HepG2 (cell line): ENCODE measurements around the gene ZNF860. TPM values are rescaled to one million over a fixed set of nuclear protein-coding genes. Genes with fewer than 3 reads are reported as not detected.

Experiments
- ATAC-seq: fragments of 200-7000 bp; cut with Tn5 transposase; 3 replicates; pipeline ENCODE4 v1.9.1; 2020; ENCODE audit warnings: mild to moderate bottlenecking, moderate library complexity
- BruUV-seq: library from RNA; stranded (reverse); fragments of 400-500 nt; replicated peaks from 2 replicates; lab custom pipeline; 2021; lab: Mats Ljungman, UMichigan
- CTCF ChIA-PET: fragments of 300-600 bp; formaldehyde crosslinking; extraction: SDS; loops from one replicate; lab custom pipeline; 2021; ENCODE audit warnings: low total read pairs, inconsistent platforms, low intra/inter-chr PET ratio; lab: Yijun Ruan, JAX
- POLR2A ChIA-PET: fragments of 350-600 bp; sonication (Branson Sonifier 250); formaldehyde crosslinking; loops from one replicate; lab custom pipeline; 2020; ENCODE audit warnings: antibody characterized with exemption, inconsistent platforms; lab: Yijun Ruan, JAX
- DNase-seq: peaks from one replicate; pipeline ENCODE4 v3.0.0-alpha.2; 2015; ENCODE audit warnings: low spot score
- FAIRE-seq: peaks from 3 replicates; lab custom pipeline; 2011; peaks lifted over from hg19 to GRCh38; lab: Jason Lieb, UNC
- H2AFZ ChIP-seq: one replicate; pipeline ENCODE4 v1.6.1; 2011; ENCODE audit warnings: low read length, inconsistent platforms
- H3K27ac ChIP-seq: fragments of 300-600 bp; 3 replicates; pipeline ENCODE4 v1.8.0; 2011; ENCODE audit warnings: mixed run types, mild to moderate bottlenecking, mixed read lengths, low read length, inconsistent platforms; ENCODE audit not compliant: insufficient read depth; ENCODE audit errors: extremely low read length
- H3K27me3 ChIP-seq, 2 experiments: fragments of 200-600 bp in 1 of 2; 2 replicates in 1 of 2; 3 replicates in 1 of 2; pipeline versions ENCODE4 v1.6.0 to v1.8.0; 2011; ENCODE audit warnings: low read length in 2 of 2, mild to moderate bottlenecking in 2 of 2, moderate library complexity in 2 of 2, inconsistent platforms in 1 of 2; ENCODE audit not compliant: insufficient read depth in 2 of 2, control insufficient read depth in 1 of 2
- H3K36me3 ChIP-seq, 2 experiments: fragments of 200-600 bp in 1 of 2; replicated peaks in 1 of 2; 2 replicates in 1 of 2; 3 replicates in 1 of 2; pipeline versions ENCODE4 v1.5.1 to v1.8.0; 2011; ENCODE audit warnings: low read length in 2 of 2, inconsistent platforms in 1 of 2; ENCODE audit not compliant: insufficient read depth in 2 of 2, control insufficient read depth in 1 of 2
- H3K4me1 ChIP-seq: 2 replicates; pipeline ENCODE4 v1.5.1; 2012; ENCODE audit warnings: low read length, inconsistent platforms; ENCODE audit not compliant: insufficient read depth
- H3K4me2 ChIP-seq: 2 replicates; pipeline ENCODE4 v1.6.0; 2011; ENCODE audit warnings: low read depth, low read length, inconsistent platforms
- H3K4me3 ChIP-seq, 3 experiments: fragments of 200-600 bp in 1 of 3; sonication (generic), shearing (Covaris generic) in 1 of 3; replicated peaks in 1 of 3; 2 replicates each; pipeline ENCODE4 v1.5.1; 2011 to 2016; ENCODE audit warnings: low read length in 3 of 3, inconsistent platforms in 2 of 3, low read depth in 2 of 3, mild to moderate bottlenecking in 2 of 3, control low read depth in 1 of 3, mixed read lengths in 1 of 3; ENCODE audit not compliant: insufficient read depth in 1 of 3
- H3K79me2 ChIP-seq: one replicate; pipeline ENCODE4 v1.6.1; 2011; ENCODE audit warnings: low read length, inconsistent platforms; ENCODE audit not compliant: insufficient read depth
- H3K9ac ChIP-seq: 2 replicates; pipeline ENCODE4 v1.6.0; 2011; ENCODE audit warnings: mild to moderate bottlenecking, low read depth, low read length, inconsistent platforms; ENCODE audit not compliant: insufficient read depth
- H3K9me3 ChIP-seq: 2 replicates; pipeline ENCODE4 v1.5.1; 2012; ENCODE audit warnings: mild to moderate bottlenecking, low read length
- H4K20me1 ChIP-seq: 2 replicates; pipeline ENCODE4 v1.6.0; 2011; ENCODE audit warnings: inconsistent platforms, mild to moderate bottlenecking, low read length, moderate library complexity; ENCODE audit not compliant: insufficient read depth
- BATF2 ChIP-seq: sonication (generic); formaldehyde crosslinking; IDR thresholded peaks from 2 replicates; pipeline ENCODE4 v1.8.0; 2022; ENCODE audit warnings: mild to moderate bottlenecking, missing genetic modification reagents, moderate library complexity
- BHLHE40 ChIP-seq: IDR thresholded peaks from 2 replicates; pipeline ENCODE4 v1.6.1; 2011; ENCODE audit warnings: low read length, improper control_type of control experiment
- HNRNPLL ChIP-seq: fragments of 200-400 bp; formaldehyde crosslinking; IDR thresholded peaks from 2 replicates; pipeline ENCODE4 v1.6.1; 2017; ENCODE audit warnings: mild to moderate bottlenecking, low read depth, low read length; ENCODE audit not compliant: poor library complexity, severe bottlenecking
- KLF11 ChIP-seq: IDR thresholded peaks from 2 replicates; pipeline ENCODE4 v1.6.1; 2016; ENCODE audit warnings: missing compliant biosample characterization
- TBX2 ChIP-seq: sonication (generic); formaldehyde crosslinking; IDR thresholded peaks from 2 replicates; pipeline ENCODE4 v1.5.0; 2020; ENCODE audit warnings: missing genetic modification reagents, mild to moderate bottlenecking, borderline replicate concordance
- TEAD3 ChIP-seq: optimal IDR thresholded peaks from 2 replicates; pipeline ENCODE3; 2016; ENCODE audit warnings: borderline replicate concordance
- THYN1 ChIP-seq: sonication (generic); formaldehyde crosslinking; IDR thresholded peaks from 2 replicates; pipeline ENCODE4 v1.8.1; 2023; ENCODE audit warnings: low read depth, mild to moderate bottlenecking, moderate library complexity, missing genetic modification reagents, borderline replicate concordance
- TOPORS ChIP-seq: sonication (generic); formaldehyde crosslinking; IDR thresholded peaks from 2 replicates; pipeline ENCODE4 v1.8.0; 2023; ENCODE audit warnings: mild to moderate bottlenecking, missing genetic modification reagents
- ZBTB44 ChIP-seq: sonication (generic); formaldehyde crosslinking; IDR thresholded peaks from 2 replicates; pipeline ENCODE4 v1.4.0; 2020; ENCODE audit warnings: missing genetic modification reagents
- ZGPAT ChIP-seq: IDR thresholded peaks from 2 replicates; pipeline ENCODE4 v1.6.1; 2016; ENCODE audit warnings: mild to moderate bottlenecking
- ZNF20 ChIP-seq: sonication (generic); formaldehyde crosslinking; IDR thresholded peaks from 2 replicates; pipeline ENCODE4 v1.4.0; 2020; ENCODE audit warnings: mild to moderate bottlenecking, moderate library complexity, missing genetic modification reagents
- ZNF503 ChIP-seq: sonication (generic); formaldehyde crosslinking; IDR thresholded peaks from 2 replicates; pipeline ENCODE4 v1.4.0; 2020; ENCODE audit warnings: missing genetic modification reagents
- ZNF652 ChIP-seq: IDR thresholded peaks from 2 replicates; pipeline ENCODE4 v1.6.1; 2016; ENCODE audit warnings: low read depth, borderline replicate concordance
- ZNF747 ChIP-seq: sonication (generic); formaldehyde crosslinking; IDR thresholded peaks from 2 replicates; pipeline ENCODE4 v1.8.1; 2023; ENCODE audit warnings: missing genetic modification reagents, mild to moderate bottlenecking, borderline replicate concordance
- ZNF772 ChIP-seq: sonication (generic); formaldehyde crosslinking; IDR thresholded peaks from 2 replicates; pipeline ENCODE4 v1.5.0; 2020; ENCODE audit warnings: mild to moderate bottlenecking, missing genetic modification reagents
- WGBS: methylation state at CpG from one replicate; pipeline ENCODE4 v1.1.6; 2017; ENCODE audit warnings: low lambda C conversion rate; 5-methylcytosine and 5-hydroxymethylcytosine counted together
- in situ Hi-C: cut with HindIII; loops from 2 replicates; pipeline ENCODE4 v1.10.0; 2017; ENCODE audit warnings: low pct_unique_long_range_greater_than_20kb; ENCODE audit not compliant: extremely low pct_ligation_motif_present
- intact Hi-C: fragments of 100-400 bp; cut with micrococcal nuclease; formaldehyde crosslinking; loops from one replicate; pipeline ENCODE4 v1.10.0; 2022; ENCODE audit not compliant: unreplicated experiment
- polyA plus RNA-seq, 8 experiments: library from polyadenylated mRNA; depleted of rRNA in 3 of 8; stranded (reverse) in 7 of 8; unstranded in 1 of 8; fragments of >200 nt; fragmentation: Illumina TruSeq in 4 of 8; extraction: Trizol in 4 of 8; gene quantifications; 2 replicates each; pipeline versions ENCODE4 v1.2.1 to v1.2.3, GENCODE V29; 2011 to 2016; ENCODE audit warnings: low read depth in 4 of 8, missing spikeins in 1 of 8, mixed read lengths in 1 of 8; ENCODE audit not compliant: insufficient read depth in 1 of 8
- total RNA-seq, 5 experiments: library from RNA; depleted of rRNA; stranded (reverse); fragments of >200 nt; fragmentation: Illumina TruSeq; extraction: Trizol; gene quantifications; 2 replicates each; pipeline ENCODE4 v1.2.3, GENCODE V29; 2016; ENCODE audit warnings: low read depth in 1 of 5

ZNF860 gene
- total and polyA plus RNA-seq, 2 of the 13 experiments (the other 11 are each of a cell fraction or from before 2014, with no cell fraction given), result 0.55 to 0.73 TPM

GRCh38 chr3:31959251-31959650, 22.3 kb upstream of the ZNF860 start (continued):
- TF ChIP-seq ZBTB44 (CRISPR knock-in tag) (no peak), ZNF503 (CRISPR knock-in tag) (no peak), TEAD3 (CRISPR knock-in tag) (no peak)
- TF ChIP-seq, all 625 proteins: peak for 0

- H3K4me1 ChIP-seq, result peaks cover 72% of the 10 kb centered on the region
- H3K27me3 ChIP-seq, result no peaks in the 10 kb centered on the region
- ChIA-PET CTCF (no interaction called here), POLR2A (interaction anchor here (1.1 kb wide), 1 partner anchor 10 kb away, joined by 3 read pairs; no protein-coding TSS in a partner anchor)
- H3K79me2 ChIP-seq, result peaks cover 83% of the 10 kb centered on the region
- no peak for DNase-seq
- H3K36me3 ChIP-seq, result no peaks in the 10 kb centered on the region
- H3K9me3 ChIP-seq, result peaks cover 11% of the 10 kb centered on the region
- no peak for FAIRE-seq
- peak overlapping the region; percentile 74 for H3K4me2 ChIP-seq
- H3K4me3 ChIP-seq, result peak overlapping the region in 2 of 3 experiments; percentile 22 to 50; a peak in 1 of 6 replicates
- H4K20me1 ChIP-seq, result no peaks in the 10 kb centered on the region
- ATAC-seq, result peak; percentile 52
- H2AFZ ChIP-seq, result no peak overlapping the region
- no TSS peak for BruUV-seq
- intact Hi-C loops (no loop called here), in situ Hi-C loops (no loop called here)
- 77% methylated on average over 7 of the region's 7 CpGs for WGBS
- peak overlapping the region; percentile 39 for H3K9ac ChIP-seq
- TF ChIP-seq KLF11 (CRISPR knock-in tag), result no peak
- no peak for TF ChIP-seq HNRNPLL
- 0 out of 2 replicates have a peak, but pooled peaks have one; percentile 31 for TF ChIP-seq ZNF772 (CRISPR knock-in tag)
- TF ChIP-seq ZNF747 (CRISPR knock-in tag), result peak; percentile 41; the same call in 1 of the 2 replicates
- TF ChIP-seq TOPORS (CRISPR knock-in tag), result no peak
- TF ChIP-seq ZGPAT, result 0 out of 2 replicates have a peak, but pooled peaks have one; percentile 17
- peak; percentile 40; the same call in 1 of the 2 replicates for TF ChIP-seq TBX2 (CRISPR knock-in tag)
- no peak for TF ChIP-seq ZNF20 (CRISPR knock-in tag)
- TF ChIP-seq BATF2 (CRISPR knock-in tag), result no peak
- no peak for TF ChIP-seq BHLHE40
- TF ChIP-seq ZNF652 (CRISPR knock-in tag), result peak; percentile 91
- TF ChIP-seq THYN1, result no peak
- peak overlapping the region; percentile 58 for H3K27ac ChIP-seq
These were observed 21.4 kb upstream of the ZNF860 start for GRCh38 chr3:31959951-31960792.
